ENCODE data around the gene APMAP. TPM values are rescaled to one million over a fixed set of nuclear protein-coding genes. Genes with fewer than 3 reads are reported as not detected.
A peak's percentile ranks its signal among the peaks of the same experiment; 100 is the strongest.

Gene APMAP
- total RNA-seq, 1 donor from 2014 or later, result 26.8 TPM

DNA sequence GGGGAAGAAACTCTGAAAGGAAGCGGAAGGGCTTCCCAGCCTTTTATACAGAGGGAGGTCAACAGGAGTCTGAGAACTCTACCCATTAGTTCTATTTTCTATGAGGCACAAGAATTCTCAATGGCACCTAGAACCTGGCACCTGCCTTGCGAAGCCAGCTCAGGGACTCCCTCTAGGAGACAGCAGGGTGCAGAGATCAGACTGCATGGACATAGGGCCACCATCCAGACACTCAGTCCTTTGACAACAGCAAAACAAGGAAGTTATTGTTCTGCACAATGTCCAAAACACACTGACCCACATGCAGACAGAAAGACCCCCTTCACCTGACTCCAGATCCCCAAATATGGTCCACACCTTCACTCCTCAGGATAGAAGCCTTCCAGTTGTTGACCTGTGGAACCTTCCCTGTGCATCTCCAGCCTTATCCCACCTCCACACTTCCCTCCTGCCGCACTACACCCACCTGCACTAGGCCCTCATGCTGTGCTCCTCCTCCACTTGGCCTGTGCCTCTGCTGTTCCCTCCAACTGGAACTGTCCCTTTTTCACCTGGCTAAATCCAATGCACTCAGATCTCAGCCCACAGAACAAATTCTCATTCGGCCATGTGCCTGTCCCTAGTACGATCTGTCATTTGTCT lies 37.6 kb upstream of the APMAP start:
- intact Hi-C loops (cut with DNase I), result no loop called here
- no peak for ATAC-seq
- DNase-seq (ENCODE audit: missing footprints), result no peak

DNA sequence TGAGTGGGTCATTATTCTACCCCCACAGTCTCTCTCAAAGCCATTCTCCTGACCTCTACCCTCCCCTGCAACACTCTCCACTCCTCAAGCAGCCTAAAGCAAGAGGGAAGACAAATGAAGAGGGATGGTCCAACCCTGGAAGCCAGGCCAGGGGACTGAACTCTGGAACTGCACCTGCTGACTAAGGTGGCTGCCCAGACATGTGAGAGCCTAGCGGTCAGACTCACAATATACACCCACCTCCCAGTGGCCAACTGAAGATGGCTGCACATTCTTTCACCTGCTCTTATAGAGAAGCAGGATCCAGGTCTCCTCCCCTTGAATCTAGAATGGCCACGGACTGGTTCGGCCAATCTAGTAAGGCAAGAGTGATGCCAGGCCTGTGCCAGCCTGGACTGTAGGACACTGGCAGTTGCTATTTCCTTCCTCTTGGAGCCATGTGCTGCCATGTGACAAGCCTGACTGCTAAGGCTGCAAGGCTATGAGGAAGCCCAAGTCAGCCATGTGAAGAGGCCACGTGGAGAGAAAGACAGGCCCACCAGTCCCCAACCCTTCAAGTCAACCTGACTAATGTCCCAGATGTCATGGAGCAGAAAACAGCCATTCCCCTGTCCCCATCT lies 33.5 kb upstream of the APMAP start:
- intact Hi-C loops (cut with DNase I), result no loop called here
- DNase-seq (ENCODE audit: missing footprints), result no peak
- peak; percentile 38 for ATAC-seq

DNA sequence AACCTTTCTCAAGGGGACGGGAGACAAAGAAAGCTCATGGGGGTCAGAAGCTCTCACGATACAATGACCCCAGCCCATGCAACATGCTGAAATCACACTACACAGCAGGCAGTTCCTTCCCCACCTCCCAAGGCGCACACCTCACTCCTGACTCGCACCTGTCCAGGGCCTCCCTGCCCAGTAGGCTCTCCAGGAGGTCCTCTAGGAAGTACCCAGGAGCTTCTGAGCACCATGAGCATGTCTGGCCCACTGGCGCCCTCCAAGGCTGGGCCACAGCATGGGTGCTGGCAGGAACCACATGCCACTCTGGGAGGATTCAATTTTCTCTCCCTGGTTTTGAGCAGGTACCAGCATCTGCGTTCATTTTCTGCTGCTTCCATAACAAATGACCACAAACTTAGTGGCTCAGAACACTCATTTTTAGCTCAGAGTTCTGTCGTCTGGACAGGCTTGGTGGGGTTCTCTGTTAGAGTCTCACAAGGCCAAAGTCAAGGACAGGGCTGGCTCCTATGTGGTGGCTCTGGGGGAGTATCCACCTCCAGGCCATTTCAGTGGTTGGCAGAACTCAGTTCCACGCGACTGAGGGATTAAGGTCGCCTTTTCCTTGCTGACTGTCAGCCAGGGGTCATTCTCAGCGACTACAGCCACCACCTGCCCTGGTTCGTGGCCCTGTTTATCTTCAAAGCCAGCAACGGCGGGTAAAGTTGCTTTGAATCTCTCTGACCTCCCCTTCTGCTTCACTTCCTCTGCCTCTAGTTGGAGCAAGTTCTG lies 32.7 kb upstream of the APMAP start:
- DNase-seq (ENCODE audit: missing footprints), result no peak
- no peak for ATAC-seq
- intact Hi-C loops (cut with DNase I), result no loop called here

DNA sequence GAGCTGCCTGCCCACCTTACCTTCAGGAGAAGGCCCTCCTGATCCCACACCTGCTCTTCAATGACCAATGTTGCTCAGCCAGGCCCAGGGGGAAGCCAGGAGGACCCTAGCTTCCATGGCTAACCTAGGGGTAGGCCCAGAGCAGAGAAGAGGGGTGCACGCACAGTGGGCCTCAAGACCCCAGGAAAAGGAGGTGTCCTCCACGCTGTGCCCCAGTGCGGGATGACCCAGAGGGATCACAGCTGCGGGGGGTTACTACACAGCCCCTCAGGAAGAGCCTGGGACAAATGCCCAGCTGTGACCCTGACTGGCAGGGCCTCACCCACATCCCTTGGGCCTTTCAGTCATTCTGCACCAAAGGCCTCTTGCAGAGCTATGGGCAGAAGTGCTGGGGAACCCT lies 31.6 kb upstream of the APMAP start:
- intact Hi-C loops (cut with DNase I), result no loop called here
- DNase-seq (ENCODE audit: missing footprints) (no peak), ATAC-seq (no peak)

DNA sequence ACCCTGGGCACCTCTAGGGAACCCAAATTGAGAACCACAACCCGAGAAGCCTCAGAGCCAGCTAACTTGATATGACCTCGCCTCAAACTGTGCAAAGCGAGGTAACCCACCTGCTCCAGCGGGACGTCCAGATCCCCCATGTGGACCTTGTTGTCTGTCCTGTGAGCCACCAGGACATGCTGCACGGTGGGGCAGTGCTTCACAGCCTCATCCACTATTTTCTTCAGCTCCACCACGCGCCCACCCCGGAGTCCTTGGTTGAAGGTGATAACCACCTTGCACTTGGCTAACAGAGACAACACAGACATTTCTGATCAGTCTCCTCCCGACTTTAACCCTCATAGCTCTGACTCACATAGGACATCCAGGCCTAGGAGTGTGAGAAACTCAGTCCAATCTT lies 30.8 kb upstream of the APMAP start:
- ATAC-seq, result no peak
- intact Hi-C loops (cut with DNase I), result no loop called here
- DNase-seq (ENCODE audit: missing footprints), result no peak

DNA sequence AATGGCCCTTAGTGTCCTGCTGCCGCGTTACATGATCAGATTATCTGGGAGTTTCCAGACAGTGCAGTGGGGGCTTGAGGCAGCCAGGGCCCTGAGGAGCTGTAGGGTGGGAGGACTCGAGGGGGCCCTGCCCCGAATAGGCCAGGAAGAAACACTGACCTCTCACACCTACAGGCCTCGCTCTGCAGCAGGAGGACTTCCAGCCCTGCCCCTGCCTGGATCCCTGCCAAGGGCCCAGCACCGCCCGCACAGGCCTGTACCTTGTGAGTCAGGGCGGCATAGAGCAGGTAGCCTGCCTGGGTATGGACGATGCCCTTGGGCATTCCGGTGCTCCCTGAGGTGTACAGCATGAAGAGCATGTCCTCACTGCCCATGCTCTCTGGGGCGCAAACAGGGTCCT lies 30.1 kb upstream of the APMAP start:
- ATAC-seq, result peak; percentile 43
- intact Hi-C loops (cut with DNase I), result no loop called here
- DNase-seq (ENCODE audit: missing footprints), result no peak

DNA sequence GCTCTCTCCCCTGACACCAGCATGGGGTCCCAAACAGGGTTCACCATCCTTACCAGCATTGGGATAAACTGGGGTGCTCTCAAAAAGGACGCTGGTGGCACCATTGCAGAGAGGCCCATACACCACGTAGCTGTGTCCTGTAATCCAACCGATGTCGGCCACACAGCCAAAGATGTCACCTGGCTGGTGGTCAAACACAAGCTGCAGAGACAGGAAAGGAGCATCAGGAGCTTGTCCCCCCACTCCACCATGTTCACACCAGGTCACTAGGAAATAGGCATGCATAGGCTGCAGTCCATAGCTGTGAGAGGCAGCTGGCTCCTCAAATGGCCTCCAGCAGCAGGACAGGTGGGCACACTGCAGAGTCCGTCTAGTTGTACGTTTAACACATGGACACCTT lies 28.8 kb upstream of the APMAP start:
- ATAC-seq, result no peak
- intact Hi-C loops (cut with DNase I), result no loop called here
- no peak for DNase-seq (ENCODE audit: missing footprints)

DNA sequence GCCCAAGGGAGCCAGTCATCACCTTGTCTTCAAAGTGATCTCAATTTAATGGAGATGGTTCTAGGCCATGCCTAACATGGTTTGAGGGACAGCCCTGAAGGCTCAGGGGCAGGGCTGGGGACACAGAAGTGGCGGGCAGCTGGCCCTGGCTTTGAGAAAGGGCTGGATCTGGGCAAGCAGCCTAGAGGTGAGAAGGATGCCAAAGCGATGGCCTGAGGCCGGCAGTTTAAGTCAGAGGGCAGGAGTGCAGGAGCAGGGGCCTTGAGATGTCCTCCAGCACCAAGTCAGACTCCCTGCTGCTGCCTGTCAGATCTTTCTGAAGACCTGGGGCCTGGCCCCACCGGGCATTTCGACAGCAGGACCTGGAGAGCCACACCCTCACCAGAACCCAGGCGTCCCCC lies 28.4 kb upstream of the APMAP start:
- DNase-seq (ENCODE audit: missing footprints) (no peak), ATAC-seq (peak; percentile 50)
- intact Hi-C loops (cut with DNase I), result no loop called here

DNA sequence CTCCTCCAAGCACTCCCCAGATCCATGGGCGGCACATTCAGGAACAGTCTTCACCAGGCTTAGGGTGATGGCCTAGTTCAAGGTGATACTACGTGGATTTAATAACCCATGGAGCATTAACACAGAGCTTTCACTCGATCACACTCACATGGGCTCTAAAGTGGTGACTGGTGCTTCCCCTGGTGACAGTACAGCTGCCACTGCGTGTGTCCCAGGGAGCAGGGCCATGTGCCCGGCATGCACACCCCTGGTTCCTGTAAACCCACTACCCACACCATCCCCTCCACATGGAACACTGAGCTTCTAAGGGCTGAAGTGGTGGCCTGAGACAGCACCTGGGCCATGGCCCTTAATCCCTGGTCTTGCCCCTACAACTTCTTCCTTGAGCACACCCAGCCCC lies 27.8 kb upstream of the APMAP start:
- DNase-seq (ENCODE audit: missing footprints) (no peak), ATAC-seq (no peak)
- intact Hi-C loops (cut with DNase I), result no loop called here

DNA sequence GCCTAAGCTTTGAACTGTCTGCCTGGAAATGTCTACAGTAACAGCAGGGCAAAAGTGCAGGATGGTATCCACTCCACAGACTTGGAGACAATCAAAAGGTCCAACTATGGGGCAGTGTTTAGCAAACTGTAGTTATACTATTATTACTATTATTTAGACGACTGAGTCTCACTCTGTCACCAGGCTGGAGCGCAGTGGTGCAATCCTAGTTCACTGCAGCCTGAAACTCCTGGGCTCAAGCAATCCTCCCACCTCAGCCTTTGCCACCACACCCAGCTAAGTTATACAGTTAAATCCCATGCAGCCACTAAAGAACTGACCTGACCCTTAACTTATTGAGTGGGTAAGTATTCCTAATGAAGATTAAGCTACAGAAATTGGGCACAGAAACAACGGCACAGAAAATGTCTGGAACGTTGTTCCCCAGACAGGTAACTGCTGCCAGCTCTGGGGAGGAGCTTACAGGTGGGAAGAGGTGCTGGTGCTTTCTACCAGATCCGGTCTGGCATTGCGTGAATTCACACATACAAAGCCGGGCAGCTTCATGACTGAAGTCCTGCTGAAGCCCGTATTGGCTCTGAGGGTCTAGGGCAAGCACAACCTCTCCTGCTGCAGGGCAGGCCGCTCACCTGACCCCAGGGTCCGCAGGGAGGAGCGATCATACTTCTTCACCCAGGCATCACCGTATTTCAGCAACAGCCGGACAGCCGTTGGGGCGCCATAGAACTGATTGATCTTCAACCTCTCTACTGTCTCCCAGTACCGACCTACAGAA lies 27.0 kb upstream of the APMAP start:
- DNase-seq (ENCODE audit: missing footprints) (no peak), ATAC-seq (no peak)
- intact Hi-C loops (cut with DNase I), result no loop called here

DNA sequence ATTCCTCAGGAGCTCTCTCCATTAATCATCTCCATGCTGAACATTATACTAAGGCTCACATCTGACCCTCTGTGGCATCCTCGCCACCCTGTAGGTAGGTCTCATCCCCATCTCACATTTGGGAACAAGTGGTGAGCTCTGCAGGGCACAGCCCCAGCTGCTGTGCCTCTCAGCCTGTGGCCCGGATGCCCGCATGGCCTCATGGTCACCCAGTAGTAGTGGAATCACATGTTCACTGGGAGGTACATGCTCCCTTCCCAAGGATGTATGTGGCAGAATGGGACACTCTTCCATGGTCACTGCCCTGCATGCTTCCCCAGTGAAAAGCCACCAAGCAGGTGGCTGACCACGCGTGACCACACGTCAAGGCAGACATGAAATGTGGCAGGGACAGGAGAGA lies 26.3 kb upstream of the APMAP start:
- DNase-seq (ENCODE audit: missing footprints) (no peak), ATAC-seq (no peak)
- intact Hi-C loops (cut with DNase I), result no loop called here

DNA sequence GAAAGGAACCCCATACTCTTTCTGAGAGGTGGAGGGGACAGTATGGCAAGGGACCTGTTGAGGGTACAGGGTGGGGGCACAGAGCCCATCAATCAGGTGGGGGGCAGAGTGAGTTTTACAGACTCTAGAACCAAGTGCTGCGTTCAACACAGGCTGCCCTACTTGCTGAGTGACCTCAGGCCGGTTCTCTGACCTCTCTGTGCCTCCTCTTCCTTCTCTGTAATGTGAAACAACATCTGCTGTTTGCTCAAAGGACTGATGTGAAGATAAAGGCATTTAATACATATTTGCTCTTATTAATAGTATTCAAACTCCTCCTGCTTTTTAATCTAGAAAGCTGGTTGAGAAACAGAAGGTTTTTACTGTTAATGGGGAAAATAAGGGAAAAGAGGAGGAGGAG lies 25.9 kb upstream of the APMAP start:
- DNase-seq (ENCODE audit: missing footprints) (no peak), ATAC-seq (no peak)
- intact Hi-C loops (cut with DNase I), result no loop called here

DNA sequence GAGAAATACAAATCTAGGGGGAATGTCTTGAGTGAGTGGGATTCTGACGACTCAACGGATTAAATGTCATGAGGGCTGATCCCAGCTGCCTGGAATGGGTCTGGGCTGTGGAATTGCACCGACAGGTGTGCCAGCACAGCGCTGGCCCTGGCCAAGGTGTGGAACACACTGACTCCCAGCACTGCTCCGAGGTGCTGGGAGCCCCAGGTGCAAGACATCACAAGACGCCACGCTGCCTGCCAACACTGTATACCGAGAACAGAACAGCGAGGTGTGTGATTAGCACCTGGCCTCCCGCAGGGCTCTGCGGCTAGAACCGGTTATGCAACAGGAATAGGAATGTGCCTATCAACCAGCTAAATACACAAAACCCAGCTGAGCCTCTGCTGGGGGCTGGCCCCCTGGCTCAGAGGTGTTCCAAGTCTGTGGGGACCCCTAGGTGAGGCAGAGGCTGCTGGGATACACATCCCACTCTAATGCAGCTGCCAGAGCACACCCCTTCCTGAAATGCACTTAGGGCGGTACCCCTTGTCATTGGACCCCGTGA lies 24.8 kb upstream of the APMAP start:
- no peak for DNase-seq (ENCODE audit: missing footprints)
- no peak for ATAC-seq
- intact Hi-C loops (cut with DNase I), result no loop called here

DNA sequence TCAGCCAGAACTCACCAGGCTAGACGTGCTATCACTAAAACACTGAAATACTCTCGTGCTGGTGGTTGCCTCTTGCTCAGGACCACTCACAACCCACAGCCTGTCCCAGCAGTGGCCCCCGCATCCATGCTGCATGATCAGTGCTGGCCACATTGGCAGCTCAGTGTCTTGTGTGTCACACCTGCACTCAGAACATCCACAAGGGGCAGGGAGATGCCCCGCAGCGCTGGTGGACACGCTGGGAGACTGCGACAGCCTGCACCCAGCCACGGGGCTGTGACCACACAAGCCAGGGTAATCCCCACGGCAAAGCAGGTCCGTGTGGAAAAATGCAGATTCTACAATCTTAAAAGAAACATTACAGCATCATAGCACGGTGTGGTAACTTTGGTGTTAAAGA lies 23.9 kb upstream of the APMAP start:
- intact Hi-C loops (cut with DNase I), result no loop called here
- DNase-seq (ENCODE audit: missing footprints) (no peak), ATAC-seq (no peak)

DNA sequence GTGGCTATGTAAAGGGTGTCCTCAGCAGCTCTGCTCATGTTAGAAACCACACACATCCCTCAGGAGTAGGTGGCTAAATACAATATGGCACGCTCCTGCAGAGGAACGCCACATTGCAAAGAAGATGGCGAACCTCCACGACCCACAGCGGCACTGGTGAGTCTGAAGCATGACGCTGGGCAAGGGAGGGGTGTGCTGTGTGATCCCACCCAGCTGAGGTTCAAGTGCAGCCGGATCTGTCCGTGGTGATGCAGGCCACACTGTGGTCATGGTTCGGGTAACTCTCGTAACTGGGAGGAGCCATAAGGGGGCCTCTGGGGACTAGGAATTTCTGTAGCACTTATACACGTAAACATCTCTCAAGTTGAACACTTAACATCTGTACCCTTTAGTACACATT lies 23.4 kb upstream of the APMAP start:
- DNase-seq (ENCODE audit: missing footprints) (no peak), ATAC-seq (no peak)
- intact Hi-C loops (cut with DNase I), result no loop called here

DNA sequence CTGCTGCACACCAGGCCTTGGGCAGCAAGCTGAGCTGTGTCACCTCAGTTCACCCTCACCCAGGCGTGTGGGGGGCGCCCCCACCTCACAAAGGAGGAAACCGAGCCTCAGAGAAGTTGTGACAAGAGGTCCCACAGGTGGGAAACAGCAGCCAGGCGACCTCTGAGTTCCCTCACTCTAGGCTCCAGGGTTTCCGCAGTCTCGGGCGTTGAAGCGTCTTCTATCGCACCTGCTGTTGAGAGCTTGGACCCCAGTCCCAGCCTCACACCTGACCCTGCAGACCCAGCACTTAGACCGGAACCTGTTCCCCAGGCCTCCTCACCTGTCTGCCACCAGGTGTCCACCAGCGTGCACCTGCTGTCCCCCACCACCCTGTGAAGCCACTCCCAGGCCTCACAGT lies 22.3 kb upstream of the APMAP start:
- ATAC-seq (no peak), DNase-seq (ENCODE audit: missing footprints) (no peak)
- intact Hi-C loops (cut with DNase I), result no loop called here

DNA sequence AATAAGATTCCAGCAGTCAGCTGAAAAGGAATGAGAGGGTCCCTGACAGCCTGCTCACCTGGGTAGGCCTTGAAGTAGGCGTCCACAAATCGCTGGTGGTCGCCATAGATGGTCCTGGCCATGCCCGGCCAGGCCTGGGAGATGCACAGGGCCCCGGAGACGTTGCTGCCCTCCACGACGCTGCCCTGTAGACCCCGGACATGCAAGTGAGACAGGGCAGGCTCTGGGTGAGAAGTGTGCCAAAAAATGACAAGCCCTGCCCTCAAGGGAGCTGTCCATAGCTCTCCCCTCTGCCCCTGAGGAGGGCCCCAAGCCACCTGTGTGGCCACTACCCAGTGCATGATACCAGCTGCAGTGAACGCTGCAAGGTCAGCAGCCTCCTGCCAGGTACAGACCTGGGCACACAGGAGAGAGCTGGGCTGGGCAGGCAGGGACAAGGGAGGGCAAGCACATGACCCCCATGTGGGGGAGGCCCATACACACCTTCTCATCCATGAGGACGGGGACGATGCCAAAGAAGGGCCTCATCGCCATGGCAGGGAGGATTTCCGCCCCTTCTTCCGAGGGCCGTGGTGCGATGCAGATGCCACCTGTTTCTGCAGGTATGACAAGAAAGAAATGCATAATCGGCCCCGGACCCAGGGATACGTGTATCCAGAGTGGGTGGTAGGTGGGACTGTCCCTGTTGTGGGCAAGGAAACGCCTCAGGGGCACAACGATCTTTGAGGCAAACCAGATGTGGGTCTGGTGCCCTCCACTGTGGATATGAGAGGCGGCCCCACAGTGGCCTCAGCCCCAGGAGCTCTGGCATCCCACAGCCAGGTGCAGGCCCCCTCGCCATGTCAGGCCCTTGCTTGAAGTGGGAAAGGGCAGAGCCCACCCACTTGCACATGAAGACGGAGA lies 21.2 kb upstream of the APMAP start:
- ATAC-seq (no peak), DNase-seq (ENCODE audit: missing footprints) (no peak)
- intact Hi-C loops (cut with DNase I), result no loop called here

DNA sequence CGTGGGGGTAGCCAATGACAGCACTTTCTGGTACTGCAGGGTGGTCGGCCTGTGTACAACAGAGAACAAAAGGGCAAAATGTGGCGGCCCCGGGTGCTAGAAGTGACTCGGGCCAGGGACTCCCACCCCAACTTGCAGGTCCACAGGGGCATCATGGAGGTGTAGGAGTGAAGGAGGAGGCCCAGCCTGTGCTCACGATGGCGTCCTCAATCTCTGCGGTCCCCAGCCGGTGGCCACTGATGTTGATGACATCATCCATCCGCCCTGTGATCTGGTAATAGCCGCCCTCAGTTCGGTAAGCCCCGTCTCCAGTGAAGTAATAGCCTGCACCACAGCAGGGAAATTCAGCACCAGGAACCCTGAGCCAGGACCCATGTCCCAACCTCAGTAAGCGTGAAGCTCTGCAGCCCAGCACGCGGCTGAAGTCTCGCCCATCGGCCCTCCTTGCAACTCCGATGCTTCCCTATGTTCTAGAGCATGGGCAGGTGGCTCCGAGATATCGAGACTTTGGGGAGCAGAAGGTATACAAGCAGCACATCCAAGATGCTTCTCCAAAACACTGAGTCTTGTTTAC lies 20.2 kb upstream of the APMAP start:
- intact Hi-C loops (cut with DNase I), result no loop called here
- ATAC-seq (no peak), DNase-seq (ENCODE audit: missing footprints) (no peak)
